ENCODE measurements around the gene PRR3. TPM values are rescaled to one million over a fixed set of nuclear protein-coding genes. Genes with fewer than 3 reads are reported as not detected.
A peak's percentile ranks its signal among the peaks of the same experiment; 100 is the strongest.

Gene PRR3
- total and polyA plus RNA-seq, 9 of the 15 experiments (the other 6 are each of a cell fraction or from before 2014, with no cell fraction given) = 23.5 to 59.6 (median 28.8) TPM

- peak; percentile 94 to 96 for TF ChIP-seq E2F6 (IDR thresholded peaks at IDR 0.05; ENCODE audit: borderline replicate concordance in 1 of 2, extremely low read depth in 1 of 2, insufficient read depth in 1 of 2, insufficient read length in 1 of 2, low read depth in 1 of 2, low read length in 1 of 2, poor library complexity in 1 of 2, severe bottlenecking in 1 of 2)
- TF ChIP-seq ELK3 (CRISPR knock-in tag; IDR thresholded peaks at IDR 0.05) = no peak
- no peak for TF ChIP-seq PTRF (tag; IDR thresholded peaks at IDR 0.05)
- no peak for TF ChIP-seq MCM2 (IDR thresholded peaks at IDR 0.05; ENCODE audit: low read depth)
- peak; percentile 37; the same call in 1 of the 2 replicates for TF ChIP-seq BHLHE40 (IDR thresholded peaks at IDR 0.05; ENCODE audit: low read length)
- no peak for TF ChIP-seq ZNF445 (CRISPR knock-in tag; IDR thresholded peaks at IDR 0.05; ENCODE audit: low read depth)
- 0 out of 2 replicates have a peak, but pooled peaks have one; percentile 42 for TF ChIP-seq ARID2 (IDR thresholded peaks at IDR 0.05)
- TF ChIP-seq KDM5B (IDR thresholded peaks at IDR 0.05; ENCODE audit: insufficient replicate concordance, low read depth, low read length) = peak; percentile 60
- no peak for TF ChIP-seq SMARCA4 (IDR thresholded peaks at IDR 0.05)
- TF ChIP-seq ZBTB26 (CRISPR knock-in tag; IDR thresholded peaks at IDR 0.05) = no peak; the same call in 1 of the 2 replicates
- TF ChIP-seq ELF1 (tag; IDR thresholded peaks at IDR 0.05) = peak; percentile 94
- no peak for TF ChIP-seq PHTF2 (CRISPR knock-in tag; IDR thresholded peaks at IDR 0.05)
- TF ChIP-seq LARP7 (IDR thresholded peaks at IDR 0.05) = 0 out of 2 replicates have a peak, but pooled peaks have one; percentile 43
- TF ChIP-seq NELFE (IDR thresholded peaks at IDR 0.05; ENCODE audit: insufficient read depth, insufficient read length) = no peak
- TF ChIP-seq ZNF584 (CRISPR knock-in tag; IDR thresholded peaks at IDR 0.05; ENCODE audit: low read depth) = no peak
- no peak for TF ChIP-seq ZC3H11A (IDR thresholded peaks at IDR 0.05; ENCODE audit: low read depth, low read length)
- peak; percentile 95; the same call in 1 of the 2 replicates for TF ChIP-seq KAT7 (CRISPR knock-in tag; IDR thresholded peaks at IDR 0.05; ENCODE audit: borderline replicate concordance)
- TF ChIP-seq FOXP4 (CRISPR knock-in tag; IDR thresholded peaks at IDR 0.05; ENCODE audit: borderline replicate concordance) = peak; percentile 87
- TF ChIP-seq ZNF239 (CRISPR knock-in tag; IDR thresholded peaks at IDR 0.05) = no peak
- TF ChIP-seq FOXK2 (conservative IDR thresholded peaks at IDR 0.05 in 1 of 2, IDR thresholded peaks at IDR 0.05 in 1 of 2; ENCODE audit: low read depth in 2 of 2) = peak in 1 of 2 experiments; percentile 97; a peak in 3 of 4 replicates
Observed at GRCh38 chr6:30556906-30557682, at the start of gene PRR3 (continued).
